ENCODE results near the gene PMVK. TPM values are rescaled to one million over a fixed set of nuclear protein-coding genes. Genes with fewer than 3 reads are reported as not detected.

Gene PMVK
- total RNA-seq, 1 experiment from 2014 or later = 26.3 TPM

- no peak overlapping the region; the same call in 1 of the 2 replicates for H3K14ac ChIP-seq (ENCODE audit: insufficient read depth, low read length)
- H2BK5ac ChIP-seq (ENCODE audit: insufficient read length, low read length) = no peak overlapping the region
- DNase-seq = no peak
- no peak overlapping the region for H3T11ph ChIP-seq (ENCODE audit: low read length)
- Mint-ChIP-seq H3K4me1 (peaks cover 0 to 8% of the 10 kb centered on the region in 2 experiments), H3K27me3 (ENCODE audit: low read depth) (peaks cover 8% of the 10 kb centered on the region), H3K36me3 (ENCODE audit: insufficient read depth in 1 of 3, low read depth in 3 of 3) (no peaks in the 10 kb centered on the region), H3K4me3 (no peak overlapping the region), H3K27ac (no peak overlapping the region), H3K9me3 (no peaks in the 10 kb centered on the region)
- TF ChIP-seq, protein P1, sequence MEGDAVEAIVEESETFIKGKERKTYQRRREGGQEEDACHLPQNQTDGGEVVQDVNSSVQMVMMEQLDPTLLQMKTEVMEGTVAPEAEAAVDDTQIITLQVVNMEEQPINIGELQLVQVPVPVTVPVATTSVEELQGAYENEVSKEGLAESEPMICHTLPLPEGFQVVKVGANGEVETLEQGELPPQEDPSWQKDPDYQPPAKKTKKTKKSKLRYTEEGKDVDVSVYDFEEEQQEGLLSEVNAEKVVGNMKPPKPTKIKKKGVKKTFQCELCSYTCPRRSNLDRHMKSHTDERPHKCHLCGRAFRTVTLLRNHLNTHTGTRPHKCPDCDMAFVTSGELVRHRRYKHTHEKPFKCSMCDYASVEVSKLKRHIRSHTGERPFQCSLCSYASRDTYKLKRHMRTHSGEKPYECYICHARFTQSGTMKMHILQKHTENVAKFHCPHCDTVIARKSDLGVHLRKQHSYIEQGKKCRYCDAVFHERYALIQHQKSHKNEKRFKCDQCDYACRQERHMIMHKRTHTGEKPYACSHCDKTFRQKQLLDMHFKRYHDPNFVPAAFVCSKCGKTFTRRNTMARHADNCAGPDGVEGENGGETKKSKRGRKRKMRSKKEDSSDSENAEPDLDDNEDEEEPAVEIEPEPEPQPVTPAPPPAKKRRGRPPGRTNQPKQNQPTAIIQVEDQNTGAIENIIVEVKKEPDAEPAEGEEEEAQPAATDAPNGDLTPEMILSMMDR (conservative IDR thresholded peaks at IDR 0.05) = no peak
- H3K27ac ChIP-seq (ENCODE audit: insufficient read length, low read depth, low read length) = no peak overlapping the region
- no peaks in the 10 kb centered on the region for H3K9me3 ChIP-seq (ENCODE audit: control insufficient read depth, low read depth, low read length)
- H2BK12ac ChIP-seq (ENCODE audit: insufficient read length, low read depth, low read length) = no peak overlapping the region
- H2BK120ac ChIP-seq (ENCODE audit: low read depth, low read length, poor library complexity, severe bottlenecking) = no peak overlapping the region
- no peaks in the 10 kb centered on the region for H3K23me2 ChIP-seq (ENCODE audit: insufficient read length, low read depth, low read length, poor library complexity, severe bottlenecking)
- no peak overlapping the region for H2BK20ac ChIP-seq (ENCODE audit: low read depth, low read length, poor library complexity, severe bottlenecking)
- H3K18ac ChIP-seq (ENCODE audit: insufficient read length, low read depth, low read length) = no peak overlapping the region
- H4K91ac ChIP-seq (ENCODE audit: insufficient read length, low read depth, low read length) = no peak overlapping the region
- no peak overlapping the region for H3K23ac ChIP-seq (ENCODE audit: insufficient read length, low read depth, low read length)
- no peaks in the 10 kb centered on the region for H4K20me1 ChIP-seq (ENCODE audit: control insufficient read depth, insufficient read depth, insufficient read length)
- H3K4me2 ChIP-seq (ENCODE audit: insufficient read depth, insufficient read length, low read length) = no peak overlapping the region
- WGBS (ENCODE audit: extremely low coverage, insufficient read length, low lambda C conversion rate) = no CpG with 5 or more reads among the region's 15 CpGs
- H2BK15ac ChIP-seq (ENCODE audit: low read depth, low read length) = no peak overlapping the region
- H4K8ac ChIP-seq (replicated peaks; ENCODE audit: insufficient read length, low read depth, low read length) = no peak overlapping the region
- peaks cover 2% of the 10 kb centered on the region; the same call in 1 of the 2 replicates for H3K4me1 ChIP-seq (ENCODE audit: insufficient read depth, low read length)
- H3K9ac ChIP-seq (ENCODE audit: extremely low read depth, insufficient read length, low read length) = no peak overlapping the region
- H3K79me2 ChIP-seq (ENCODE audit: insufficient read depth, low read length) = no peaks in the 10 kb centered on the region
- H2AFZ ChIP-seq (ENCODE audit: low read length) = no peak overlapping the region
- no peak overlapping the region for H3K56ac ChIP-seq (ENCODE audit: insufficient read length, low read depth, low read length)
- H3K4ac ChIP-seq (ENCODE audit: low read depth, low read length) = no peak overlapping the region
- H2AK5ac ChIP-seq (ENCODE audit: insufficient read length, low read length) = no peak overlapping the region
- H4K5ac ChIP-seq (ENCODE audit: insufficient read length, low read depth, low read length) = no peak overlapping the region
- no peaks in the 10 kb centered on the region for H3K27me3 ChIP-seq (ENCODE audit: insufficient read depth, low read length)
- no peaks in the 10 kb centered on the region for H3K79me1 ChIP-seq (ENCODE audit: insufficient read depth, low read depth, low read length, poor library complexity, severe bottlenecking)
Observed at GRCh38 chr1:154883919-154884868, 52.3 kb downstream of the PMVK start.

Data from H9 (cell line).